ENCODE data around the gene UBE2J2. TPM values are rescaled to one million over a fixed set of nuclear protein-coding genes. Genes with fewer than 3 reads are reported as not detected.

UBE2J2 gene
- total RNA-seq, 1 experiment from 2014 or later, result 182 TPM

- no peaks in the 10 kb centered on the region for H3K9me2 ChIP-seq (replicated peaks; ENCODE audit: low read length)
- intact Hi-C loops (cut with micrococcal nuclease), result no loop called here
- TF ChIP-seq EZH2phosphoT487 (IDR thresholded peaks at IDR 0.05; ENCODE audit: borderline replicate concordance, low read length), result no peak
- TF ChIP-seq CTCF (conservative IDR thresholded peaks at IDR 0.05; ENCODE audit: low read depth, low read length), result peak; percentile 31; the same call in 1 of the 2 replicates
- TF ChIP-seq EZH2 (IDR thresholded peaks at IDR 0.05; ENCODE audit: low read length, unreplicated experiment), result no peak
- no peaks in the 10 kb centered on the region for H3K36me3 ChIP-seq (ENCODE audit: low read depth, low read length)
- no TSS peak for BruUV-seq (replicated peaks)
- CTCF ChIA-PET, result interaction anchor here (1.0 kb wide), 1 partner anchor 85 kb away, joined by 3 read pairs; no protein-coding TSS in a partner anchor
- H3K27me3 ChIP-seq (ENCODE audit: low read length), result no peaks in the 10 kb centered on the region
- no peaks in the 10 kb centered on the region for H3K9me3 ChIP-seq (ENCODE audit: low read length)
- ATAC-seq, result peak; percentile 6; the same call in 1 of the 2 replicates
- H3F3A ChIP-seq (ENCODE audit: low read length, unreplicated experiment), result no peaks in the 10 kb centered on the region
- H3K4me1 ChIP-seq (ENCODE audit: insufficient read depth, low read length), result peaks cover 25% of the 10 kb centered on the region
- peak; percentile 20 for DNase-seq
- peak overlapping the region; percentile 63; the same call in 1 of the 2 replicates for H3K9ac ChIP-seq (ENCODE audit: low read length)
- H4K20me1 ChIP-seq (ENCODE audit: low read length), result no peaks in the 10 kb centered on the region
- peak overlapping the region; percentile 68 for H3K4me3 ChIP-seq (ENCODE audit: low read length)
- H3K79me2 ChIP-seq (ENCODE audit: low read length), result peaks cover 12% of the 10 kb centered on the region
- H3K4me2 ChIP-seq (ENCODE audit: low read length), result peak overlapping the region; percentile 93
- H3K27ac ChIP-seq (ENCODE audit: low read length), result no peak overlapping the region
- H2AFZ ChIP-seq (ENCODE audit: low read length), result peak overlapping the region; percentile 66
- POLR2A ChIA-PET (ENCODE audit: unreplicated experiment), result no interaction called here
Observed at GRCh38 chr1:1206966-1207531, 66.6 kb downstream of the UBE2J2 start.

GRCh38 chr1:1206376-1206965, 67.2 kb downstream of the UBE2J2 start, which contains the start of gene TNFRSF18:
Gene TNFRSF18 (minus strand): TSS chr1:1206592. CDS start chr1:1206571, 21 bp downstream.
- no TSS peak for BruUV-seq (replicated peaks)
- Histone ChIP-seq H3K27ac (ENCODE audit: low read length) (no peak within 1 kb of the TSS), H3K4me1 (ENCODE audit: insufficient read depth, low read length) (peaks cover 25% of the 10 kb centered on the region), H3K36me3 (ENCODE audit: low read depth, low read length) (no peaks in the 10 kb centered on the region), H3F3A (ENCODE audit: low read length, unreplicated experiment) (no peaks in the 10 kb centered on the region), H2AFZ (ENCODE audit: low read length) (peak within 1 kb of the TSS; percentile 66), H3K4me3 (ENCODE audit: low read length) (peak within 1 kb of the TSS; percentile 68), H3K4me2 (ENCODE audit: low read length) (peak within 1 kb of the TSS; percentile 93), H3K27me3 (ENCODE audit: low read length) (no peaks in the 10 kb centered on the region), H4K20me1 (ENCODE audit: low read length) (no peaks in the 10 kb centered on the region), H3K9me3 (ENCODE audit: low read length) (no peaks in the 10 kb centered on the region), H3K9ac (ENCODE audit: low read length) (peak within 1 kb of the TSS; percentile 63), H3K9me2 (replicated peaks; ENCODE audit: low read length) (no peaks in the 10 kb centered on the region), H3K79me2 (ENCODE audit: low read length) (peaks cover 12% of the 10 kb centered on the region)
- ChIA-PET CTCF (interaction anchor here (1.0 kb wide), 1 partner anchor 85 kb away, joined by 3 read pairs; no protein-coding TSS in a partner anchor), POLR2A (ENCODE audit: unreplicated experiment) (no interaction called here)
- ATAC-seq (peak; percentile 71), DNase-seq (peak; percentile 79)
- intact Hi-C loops (cut with micrococcal nuclease), result no loop called here
- TF ChIP-seq EZH2 (IDR thresholded peaks at IDR 0.05; ENCODE audit: low read length, unreplicated experiment) (no peak), CTCF (conservative IDR thresholded peaks at IDR 0.05; ENCODE audit: low read depth, low read length) (no peak), EZH2phosphoT487 (IDR thresholded peaks at IDR 0.05; ENCODE audit: borderline replicate concordance, low read length) (no peak)

Data from PC-3 (cell line).